CD1c-positive myeloid dendritic cell (primary cell): Measurements from ENCODE around the gene DDX11.
"Not testable (repeated sequence)": the region's sequence is repeated elsewhere in the genome, so short reads cannot be mapped to it uniquely, and the experiment has no call there.

Experiments
- DNase-seq: peaks from one replicate; pipeline ENCODE4 v3.0.0-alpha.2; 2016; ENCODE audit errors: extremely low spot score

Gene DDX11

DNA sequence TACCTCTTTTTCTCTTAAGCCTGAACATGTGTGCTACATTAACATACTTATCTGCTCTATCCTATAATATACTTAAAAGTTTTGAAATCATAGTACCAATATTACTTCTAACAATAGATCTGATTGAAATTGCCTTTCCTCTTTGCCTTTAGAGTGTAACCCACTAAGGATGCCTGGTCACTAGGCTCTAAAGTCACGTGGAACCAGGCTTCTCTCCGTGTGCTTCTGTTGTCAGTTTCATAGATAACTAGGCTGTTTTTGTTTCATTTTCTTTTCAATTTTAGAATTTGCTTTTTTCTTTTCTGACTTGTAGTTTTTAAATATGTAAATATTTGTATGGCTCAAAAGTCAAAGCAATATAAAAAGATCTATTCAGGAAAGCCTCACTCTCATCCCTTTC lies 25.8 kb downstream of the DDX11 start:
- DNase-seq: not testable (repeated sequence)

DNA sequence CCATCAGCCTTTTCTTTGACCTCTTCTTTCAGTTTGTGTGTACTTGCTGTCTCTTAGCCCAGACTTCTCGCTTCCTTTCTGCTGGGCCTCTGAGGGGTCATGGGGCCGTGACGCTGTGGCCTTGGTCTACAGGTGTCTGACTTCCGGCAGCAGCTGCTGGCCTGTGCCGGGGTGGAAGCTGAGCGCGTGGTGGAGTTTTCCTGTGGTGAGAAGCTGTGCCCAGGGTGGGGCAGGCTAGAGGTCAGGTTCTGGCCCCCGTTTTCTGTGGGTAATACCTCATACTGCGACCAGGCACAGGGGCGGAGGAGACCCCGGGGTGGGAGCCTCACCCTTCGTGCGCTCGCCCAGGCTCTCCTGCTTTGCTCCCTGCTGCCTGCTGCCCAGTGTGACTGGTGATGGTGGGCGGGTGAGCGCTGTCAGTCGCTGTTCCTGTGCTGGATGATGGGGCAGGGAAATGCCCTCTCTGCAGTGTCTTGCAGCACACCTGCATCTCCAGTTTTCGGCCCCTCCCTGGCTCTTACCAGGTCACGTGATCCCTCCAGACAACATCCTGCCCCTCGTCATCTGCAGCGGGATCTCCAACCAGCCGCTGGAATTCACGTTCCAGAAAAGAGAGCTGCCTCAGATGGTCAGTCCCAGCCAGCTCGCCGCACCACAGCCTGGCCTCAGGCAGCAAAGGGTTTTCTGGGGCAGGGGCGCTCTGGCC lies 27.0 kb downstream of the DDX11 start:
- not testable (repeated sequence) for DNase-seq

DNA sequence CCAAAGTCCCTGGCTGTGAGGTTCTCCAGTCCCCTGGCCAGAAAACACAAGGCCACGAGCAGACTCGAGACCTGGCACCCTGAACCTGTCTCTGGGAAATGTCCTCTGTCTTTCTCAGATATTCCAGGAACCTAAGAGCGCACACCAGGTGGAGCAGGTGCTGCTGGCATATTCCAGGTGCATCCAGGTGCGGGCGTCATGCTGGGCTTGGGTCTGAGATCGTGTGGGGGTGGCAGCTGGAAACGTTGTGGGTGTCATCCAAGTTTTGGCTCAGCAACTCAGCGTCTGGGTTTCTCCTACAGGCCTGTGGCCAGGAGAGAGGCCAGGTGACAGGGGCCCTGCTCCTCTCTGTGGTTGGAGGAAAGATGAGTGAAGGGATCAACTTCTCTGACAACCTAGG lies 28.5 kb downstream of the DDX11 start:
- not testable (repeated sequence) for DNase-seq

DNA sequence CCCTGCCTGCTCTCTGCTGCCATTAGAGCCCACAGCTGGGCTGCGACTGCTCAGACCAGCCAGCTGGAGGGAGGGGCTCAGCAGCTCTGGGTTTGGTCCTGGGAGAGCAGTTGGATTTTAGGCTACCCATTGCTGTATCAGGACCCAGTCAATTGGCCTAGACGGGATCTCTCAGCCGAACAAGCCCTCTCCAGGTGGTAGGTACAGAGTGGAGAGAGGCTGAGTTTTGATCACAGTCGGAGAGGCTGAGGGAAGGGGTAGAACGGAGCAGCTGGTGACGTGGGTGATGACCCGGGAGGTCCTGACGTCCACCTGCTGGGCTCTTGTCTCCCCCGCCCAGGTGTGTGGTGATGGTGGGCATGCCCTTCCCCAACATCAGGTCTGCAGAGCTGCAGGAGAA lies 28.9 kb downstream of the DDX11 start:
- not testable (repeated sequence) for DNase-seq

DNA sequence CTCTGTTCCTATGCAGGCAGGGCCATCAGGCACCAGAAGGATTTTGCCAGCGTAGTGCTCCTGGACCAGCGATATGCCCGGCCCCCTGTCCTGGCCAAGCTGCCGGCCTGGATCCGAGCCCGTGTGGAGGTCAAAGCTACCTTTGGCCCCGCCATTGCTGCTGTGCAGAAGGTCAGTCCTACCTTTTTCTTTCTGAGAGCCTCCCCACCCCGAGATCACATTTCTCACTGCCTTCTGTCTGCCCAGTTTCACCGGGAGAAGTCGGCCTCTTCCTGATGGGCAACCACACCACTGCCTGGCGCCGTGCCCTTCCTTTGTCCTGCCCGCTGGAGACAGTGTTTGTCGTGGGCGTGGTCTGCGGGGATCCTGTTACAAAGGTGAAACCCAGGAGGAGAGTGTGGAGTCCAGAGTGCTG lies 29.9 kb downstream of the DDX11 start:
- not testable (repeated sequence) for DNase-seq

DNA sequence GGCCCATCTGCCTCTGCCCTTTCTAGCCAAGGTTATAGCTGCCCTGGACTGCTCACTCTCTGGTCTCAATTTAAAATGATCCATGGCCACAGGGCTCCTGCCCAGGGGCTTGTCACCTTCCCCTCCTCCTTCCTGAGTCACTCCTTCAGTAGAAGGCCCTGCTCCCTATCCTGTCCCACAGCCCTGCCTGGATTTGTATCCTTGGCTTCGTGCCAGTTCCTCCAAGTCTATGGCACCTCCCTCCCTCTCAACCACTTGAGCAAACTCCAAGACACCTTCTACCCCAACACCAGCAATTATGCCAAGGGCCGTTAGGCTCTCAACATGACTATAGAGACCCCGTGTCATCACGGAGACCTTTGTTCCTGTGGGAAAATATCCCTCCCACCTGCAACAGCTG lies 30.6 kb downstream of the DDX11 start:
- not testable (repeated sequence) for DNase-seq

DNA sequence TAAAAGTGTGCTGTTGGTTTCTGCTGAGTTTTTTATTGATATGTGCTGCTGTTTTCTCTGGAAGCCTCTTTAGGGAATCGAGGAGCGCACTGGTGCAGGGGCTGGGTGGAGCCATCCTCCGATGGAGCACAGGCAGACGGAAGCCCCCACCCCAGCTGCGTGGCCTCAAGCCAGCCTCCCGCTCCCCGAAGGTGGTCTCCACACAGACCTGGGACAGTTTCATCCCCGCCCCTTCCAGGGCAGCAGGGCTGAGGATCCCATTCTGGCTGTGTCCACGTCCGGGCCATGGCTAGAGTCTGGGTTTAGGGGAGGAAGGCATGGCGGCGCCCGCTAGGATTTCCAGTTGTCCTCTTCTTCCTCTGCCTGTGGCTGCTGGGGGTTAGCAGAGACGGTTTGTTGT lies 31.1 kb downstream of the DDX11 start:
- not testable (repeated sequence) for DNase-seq

DNA sequence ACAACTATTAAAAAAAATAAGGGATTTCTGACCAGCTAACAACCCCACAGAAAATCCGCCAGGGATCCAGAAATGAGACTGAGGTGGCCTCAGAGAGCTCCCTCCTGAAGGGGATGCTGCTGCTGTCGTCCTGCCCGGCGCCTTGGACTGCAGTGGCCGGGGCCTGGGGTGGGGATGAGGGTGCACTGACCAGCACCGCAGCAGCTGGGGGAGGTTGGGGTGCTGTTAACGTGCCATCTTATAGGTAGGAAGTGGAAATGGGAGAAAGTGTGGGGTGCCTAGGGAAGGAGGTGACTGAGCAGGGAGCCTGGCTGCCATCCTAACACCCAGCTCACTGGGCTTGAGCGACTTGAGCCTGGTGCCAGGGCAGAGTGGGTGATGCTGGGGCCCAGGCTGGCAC lies 32.0 kb downstream of the DDX11 start:
- DNase-seq: no peak

DNA sequence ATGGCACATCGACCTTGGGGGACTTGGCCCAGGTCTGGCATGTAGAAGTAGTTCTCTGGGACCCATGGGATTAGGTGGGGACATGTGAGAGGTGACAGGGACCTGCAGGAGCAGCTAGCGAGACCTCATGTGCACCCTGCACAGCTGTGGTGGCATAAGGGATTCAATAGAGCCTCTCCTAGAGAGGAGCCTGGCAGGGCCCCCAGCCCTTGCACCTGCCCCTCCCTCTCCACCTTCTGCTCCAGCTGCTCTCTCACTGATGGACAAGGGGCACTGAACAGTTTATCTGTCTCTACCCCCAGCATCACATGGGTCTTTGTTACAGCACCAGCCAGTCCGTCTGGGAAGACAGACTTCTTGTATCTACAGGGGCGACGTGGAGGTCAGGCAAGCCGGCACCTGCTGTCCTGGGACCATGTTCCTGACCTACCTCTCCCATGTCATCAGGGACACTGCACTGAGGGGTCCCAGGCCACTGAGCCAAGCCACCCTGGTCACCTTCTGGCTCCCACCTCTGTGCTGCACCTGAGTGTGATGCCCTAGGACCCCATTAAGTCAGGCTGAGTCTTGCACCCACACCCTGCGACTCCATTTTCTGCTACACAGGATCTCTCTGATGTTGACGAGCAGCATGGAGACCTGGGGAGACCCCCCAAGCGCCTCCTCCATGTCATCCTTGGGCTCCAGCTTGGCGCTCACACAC lies 32.6 kb downstream of the DDX11 start:
- no peak for DNase-seq

DNA sequence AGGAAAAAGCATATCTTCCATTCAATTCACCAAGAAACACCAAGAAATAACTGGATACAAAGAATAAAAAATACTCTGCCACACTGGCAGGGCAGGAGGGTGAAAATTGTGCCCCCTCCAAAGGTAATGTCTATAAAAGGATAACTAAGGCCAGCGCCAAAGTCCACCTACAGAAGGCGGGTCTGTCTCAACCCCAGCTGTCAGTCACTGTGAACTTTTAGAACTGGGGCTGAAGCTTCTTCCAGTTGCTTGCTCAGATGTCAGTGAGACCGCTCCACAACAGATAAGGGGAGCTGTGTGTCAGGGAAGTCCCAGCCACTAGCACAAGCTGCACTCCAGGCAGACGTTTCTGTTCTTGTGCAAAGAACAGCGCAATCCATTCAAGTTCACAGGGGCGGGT lies 36.1 kb downstream of the DDX11 start:
- DNase-seq: not testable (repeated sequence)

DNA sequence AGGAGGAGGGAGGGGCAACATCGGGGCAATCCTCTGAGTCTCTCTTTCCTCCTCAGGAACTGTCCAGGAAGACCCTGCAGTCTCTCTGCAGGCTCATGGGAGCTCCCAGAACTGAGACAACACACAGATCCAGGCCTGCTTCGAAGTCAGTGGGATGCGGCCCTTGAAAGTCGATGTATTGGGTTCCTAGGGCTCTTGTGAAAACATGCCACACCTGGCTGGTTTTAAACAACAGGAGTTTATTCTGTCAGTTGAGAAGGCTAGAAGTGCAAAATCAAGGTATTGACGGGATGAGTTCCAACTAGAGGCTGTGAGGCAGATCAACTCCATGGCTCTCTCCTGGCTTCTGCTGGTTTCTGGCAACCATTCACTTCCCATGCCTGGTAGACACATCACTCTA lies 36.6 kb downstream of the DDX11 start:
- DNase-seq: not testable (repeated sequence)

DNA sequence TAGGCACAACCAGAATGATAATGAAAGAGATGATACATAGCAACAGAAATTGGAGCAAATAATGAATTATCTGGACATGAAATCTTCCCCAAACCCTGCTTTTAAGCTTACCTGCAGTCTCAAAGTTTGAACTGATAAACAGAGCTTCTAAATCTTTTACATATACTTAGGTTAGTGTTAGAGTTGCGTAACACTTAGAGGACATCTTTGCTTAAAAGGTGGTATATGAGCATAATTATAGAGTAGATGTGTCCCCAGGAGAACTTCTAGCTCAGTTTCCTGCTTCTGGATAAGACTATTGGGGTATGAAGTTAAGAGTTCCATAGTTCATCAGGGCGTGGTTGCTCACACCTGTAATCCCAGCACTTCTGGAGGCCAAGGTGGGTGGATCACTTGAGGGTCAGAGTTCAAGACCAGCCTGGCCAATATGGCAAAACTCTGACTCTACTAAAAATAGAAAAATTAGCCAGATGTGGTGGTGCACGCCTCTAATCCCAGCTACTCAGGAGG lies 41.5 kb downstream of the DDX11 start:
- not testable (repeated sequence) for DNase-seq

DNA sequence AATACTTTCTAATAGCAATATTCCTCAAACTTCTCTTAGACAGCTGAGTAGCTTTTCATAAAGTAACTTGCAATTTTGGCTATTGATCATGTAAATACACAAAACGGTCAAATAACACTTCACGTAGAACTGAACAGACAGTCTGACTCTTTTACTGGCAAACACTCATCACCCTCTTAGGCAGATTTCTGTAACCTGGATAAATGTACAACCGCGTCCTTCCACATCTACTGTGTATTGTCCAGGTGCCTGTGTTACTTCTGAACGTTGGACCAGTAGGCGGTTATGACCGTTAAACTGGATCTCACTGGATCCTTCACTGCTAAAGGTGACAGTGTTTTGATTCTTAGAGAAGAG lies 43.2 kb downstream of the DDX11 start:
- DNase-seq: not testable (repeated sequence)

DNA sequence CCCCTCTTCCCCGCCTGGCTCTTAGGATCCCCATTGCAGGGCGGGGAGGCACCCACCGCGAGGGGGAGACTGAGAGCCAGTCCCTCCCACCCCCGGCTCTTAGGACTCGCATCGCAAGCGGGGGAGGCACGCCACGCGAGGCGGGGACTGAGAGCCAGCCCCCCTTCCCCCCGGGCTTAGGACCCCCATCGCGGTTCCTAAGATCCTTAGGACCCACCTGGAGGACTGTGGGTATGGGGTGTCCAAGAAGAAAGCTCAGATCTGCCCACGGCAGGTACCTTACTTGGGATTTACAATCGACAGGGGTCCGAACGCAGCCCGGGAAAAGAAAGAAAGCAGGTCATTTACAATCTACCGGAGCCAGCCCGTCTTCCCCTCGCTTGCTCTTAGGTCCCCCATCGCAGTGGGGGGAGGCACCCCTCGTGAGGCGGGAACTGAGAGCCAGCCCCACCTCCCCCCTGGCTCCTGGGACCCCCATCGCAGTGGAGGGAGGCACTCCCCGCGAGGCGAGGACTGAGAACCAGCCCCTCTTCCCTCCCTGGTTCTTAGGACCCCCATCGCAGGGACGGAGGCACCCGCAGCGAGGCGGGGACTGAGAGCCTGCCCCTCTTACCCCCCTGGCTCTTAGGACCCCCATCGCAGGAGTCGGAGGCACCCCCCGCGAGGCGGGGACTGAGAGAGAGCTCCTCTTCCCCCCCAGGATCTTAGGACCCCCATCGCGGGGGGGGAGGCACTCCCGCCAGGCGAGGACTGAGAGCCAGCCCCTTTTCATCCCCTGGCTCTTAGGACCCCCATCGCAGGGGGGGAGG lies 43.7 kb downstream of the DDX11 start:
- DNase-seq: peak; percentile 63

DNA sequence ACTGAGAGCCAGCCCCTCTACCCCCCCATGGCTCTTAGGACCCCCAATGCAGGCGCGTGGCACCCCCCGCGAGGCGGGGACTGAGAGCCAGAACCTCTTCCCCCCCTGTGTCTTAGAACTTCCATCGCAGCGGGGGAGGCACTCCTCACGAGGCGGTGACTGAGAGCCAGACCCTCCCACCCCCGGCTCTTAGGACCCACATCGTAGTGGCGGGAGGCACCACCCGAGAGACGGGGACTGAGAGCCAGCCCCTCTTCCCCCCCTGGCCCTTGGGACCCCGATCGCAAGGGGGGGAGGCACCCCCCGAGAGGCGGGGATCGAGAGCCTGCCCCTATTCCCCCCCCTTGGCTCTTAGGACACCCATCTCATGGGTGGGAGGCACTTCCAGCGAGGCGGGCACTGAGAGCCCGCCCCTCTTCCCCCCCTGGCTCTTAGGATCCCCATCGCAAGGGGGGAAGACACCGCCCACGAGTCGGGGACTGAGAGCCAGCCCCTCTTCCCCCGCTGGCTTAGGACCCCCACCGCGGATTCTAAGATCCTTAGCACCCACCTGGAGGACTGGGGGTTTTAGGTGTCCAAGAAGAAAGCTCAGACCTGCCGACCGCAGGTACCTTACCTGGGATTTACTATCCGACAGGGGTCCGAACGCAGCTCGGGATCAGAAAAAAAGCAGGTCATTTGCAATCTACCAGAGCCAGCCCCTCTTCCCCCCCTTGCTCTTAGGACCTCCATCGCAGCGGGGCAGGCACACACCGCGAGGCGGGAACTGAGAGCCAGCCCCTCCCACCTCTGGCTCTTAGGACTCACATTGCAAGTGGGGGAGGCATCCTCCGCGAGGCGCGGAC lies 44.9 kb downstream of the DDX11 start:
- DNase-seq: peak; percentile 20

DNA sequence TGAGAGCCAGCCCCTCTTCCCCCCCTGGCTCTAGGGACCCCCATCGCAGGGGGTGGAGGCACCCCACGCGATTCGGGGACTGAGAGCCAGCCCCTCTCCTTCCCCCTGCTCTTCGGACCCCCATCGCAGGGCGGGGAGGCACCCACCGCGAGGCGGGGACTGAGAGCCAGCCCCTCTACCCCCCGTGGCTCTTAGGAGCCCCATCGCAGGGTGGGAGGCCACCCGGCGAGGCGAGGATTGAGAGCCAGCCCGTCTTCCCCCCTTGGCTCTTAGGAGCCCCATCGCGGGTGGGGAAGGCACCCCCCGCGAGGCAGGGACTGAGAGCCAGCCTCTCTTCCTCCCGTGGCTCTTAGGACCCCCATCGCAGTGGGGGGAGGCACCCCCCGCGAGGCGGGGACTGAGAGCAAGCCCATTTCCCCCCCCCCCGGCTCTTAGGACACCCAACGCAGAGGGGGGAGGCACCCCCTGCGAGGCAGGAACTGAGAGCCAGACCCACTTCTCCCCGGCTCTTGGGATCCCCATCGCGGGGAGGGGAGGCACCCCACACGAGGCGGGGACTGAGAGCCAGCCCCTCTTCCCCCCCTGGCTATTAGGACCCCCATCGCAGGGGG lies 45.6 kb downstream of the DDX11 start:
- no peak for DNase-seq

DNA sequence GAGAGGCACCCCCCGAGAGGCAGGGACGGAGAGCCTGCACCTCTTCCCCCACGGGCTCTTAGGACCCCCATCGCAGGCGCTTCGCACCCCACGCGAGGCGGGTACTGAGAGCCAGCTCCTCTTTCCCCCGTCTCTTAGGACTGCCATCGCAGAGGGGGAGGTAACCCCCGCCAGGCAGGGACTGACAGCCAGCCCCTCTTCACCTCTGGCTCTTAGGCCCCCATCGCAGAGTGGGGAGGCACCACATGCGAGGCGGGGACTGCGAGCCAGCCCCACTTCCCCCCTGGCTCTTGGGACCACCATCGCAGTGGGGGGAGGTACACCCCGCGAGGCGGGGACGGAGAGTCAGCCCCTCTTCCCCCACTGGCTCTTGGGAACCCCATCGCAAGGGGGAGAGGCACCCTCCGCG lies 46.1 kb downstream of the DDX11 start:
- DNase-seq: no peak

DNA sequence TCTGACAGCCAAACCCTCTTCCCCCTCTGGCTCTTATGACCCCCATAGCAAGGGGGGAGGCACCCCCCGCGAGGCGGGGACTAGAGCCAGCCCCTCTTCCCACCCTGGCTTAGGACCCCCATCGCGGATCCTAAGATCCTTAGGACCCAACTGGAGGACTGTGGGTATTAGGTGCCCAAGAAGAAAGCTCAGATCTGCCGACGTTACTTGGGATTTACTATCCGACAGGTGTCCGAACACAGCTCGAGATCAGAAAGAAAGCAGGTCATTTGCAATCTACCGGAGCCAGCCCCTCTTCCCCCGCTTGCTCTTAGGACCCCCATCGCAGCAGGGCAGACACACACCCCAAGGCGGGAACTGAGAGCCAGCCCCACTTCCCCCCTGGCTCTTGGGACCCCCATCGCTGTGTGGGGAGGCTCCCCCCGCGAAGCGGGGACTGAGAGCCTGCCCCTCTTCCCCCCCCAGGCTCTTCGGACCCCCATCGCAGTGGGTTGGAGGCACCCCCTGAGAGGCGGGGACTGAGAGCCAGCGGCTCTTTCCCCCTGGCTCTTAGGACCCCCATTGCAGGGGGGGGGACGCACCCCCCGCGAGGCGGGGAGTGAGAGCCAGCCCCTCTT lies 46.8 kb downstream of the DDX11 start:
- no peak for DNase-seq

DNA sequence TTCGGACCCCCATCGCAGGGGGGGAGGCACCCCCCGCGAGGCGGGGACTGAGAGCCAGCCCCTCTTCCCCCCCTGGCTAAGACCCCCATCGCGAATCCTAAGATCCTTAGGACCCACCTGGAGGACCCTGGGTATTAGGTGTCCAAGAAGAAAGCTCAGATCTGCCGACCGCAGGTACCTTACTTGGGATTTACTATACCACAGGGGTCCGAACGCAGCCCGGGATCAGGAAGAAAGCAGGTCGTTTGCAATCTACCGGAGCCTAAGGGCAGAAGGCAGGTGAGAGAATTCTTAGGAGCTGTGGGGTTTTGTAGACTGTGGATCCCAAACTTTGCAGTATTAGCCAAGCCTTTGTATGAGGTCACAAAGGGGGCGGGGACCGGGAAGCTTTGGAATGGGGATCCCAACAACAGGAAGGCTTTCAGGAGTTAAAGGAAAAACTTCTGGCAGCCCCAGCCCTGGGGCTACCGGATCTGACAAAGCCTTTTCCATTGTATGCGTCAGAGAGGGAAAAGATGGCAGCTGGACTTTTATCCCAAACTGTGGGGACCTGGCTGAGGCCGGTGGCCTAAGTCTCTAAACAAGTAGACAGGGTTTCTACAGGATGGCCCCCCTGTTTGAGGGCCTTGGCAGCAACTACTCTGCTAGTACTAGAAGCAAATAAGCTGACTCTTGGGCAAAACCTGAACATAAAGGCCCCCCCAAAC lies 47.5 kb downstream of the DDX11 start:
- not testable (repeated sequence) for DNase-seq

DNA sequence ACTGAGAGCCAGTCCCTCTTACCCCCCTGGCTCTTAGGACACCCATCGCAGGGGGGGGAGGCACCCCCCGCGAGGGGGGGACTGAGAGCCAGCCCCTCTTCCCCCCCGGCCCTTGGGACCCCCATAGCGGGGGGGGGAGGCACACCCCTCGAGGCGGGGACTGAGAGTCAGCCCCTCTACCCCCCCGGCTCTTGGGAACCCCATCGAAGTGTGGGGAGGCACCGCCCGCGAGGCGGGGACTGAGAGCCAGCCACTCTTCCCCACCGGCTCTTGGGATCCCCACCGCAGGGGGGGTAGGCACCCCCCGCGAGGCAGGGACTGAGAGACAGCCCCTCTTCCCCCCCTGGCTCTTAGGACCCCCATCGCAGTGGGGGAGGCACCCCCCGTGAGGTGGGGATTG lies 48.8 kb downstream of the DDX11 start:
- no peak for DNase-seq
